OCI-LY3 (cell line): ENCODE results near the gene CRABP1.

ENCODE experiments used
- H2AFZ ChIP-seq: fragments of 200-600, 300-600 bp; shearing (Covaris generic); 2 replicates; pipeline ENCODE4 v1.6.0; 2014; ENCODE audit warnings: antibody characterized with exemption, low read depth, low read length
- H3K27ac ChIP-seq: fragments of 200-600, 300-600 bp; sonication (generic); 2 replicates; pipeline ENCODE4 v1.5.1; 2014; ENCODE audit warnings: mild to moderate bottlenecking, low read length, moderate library complexity, mixed read lengths
- H3K27me3 ChIP-seq: fragments of 200-600, 300-600 bp; sonication (generic); 2 replicates; pipeline ENCODE4 v1.6.1; 2014; ENCODE audit warnings: low read depth, low read length, mixed read lengths
- H3K36me3 ChIP-seq: fragments of 200-600, 300-600 bp; sonication (generic); replicated peaks from 2 replicates; pipeline ENCODE3; 2014; ENCODE audit warnings: low read depth, low read length, mixed read lengths
- H3K4me1 ChIP-seq: fragments of 300-600, 200-600 bp; sonication (generic); 2 replicates; pipeline ENCODE4 v1.6.1; 2014; ENCODE audit warnings: low read length, mixed read lengths
- H3K4me2 ChIP-seq: fragments of 200-600, 300-600 bp; sonication (generic); 2 replicates; pipeline ENCODE4 v1.6.1; 2014; ENCODE audit warnings: low read length, mixed read lengths
- H3K4me3 ChIP-seq: fragments of 300-600, 200-600 bp; sonication (generic); 2 replicates; pipeline ENCODE4 v1.5.1; 2014; ENCODE audit warnings: antibody characterized with exemption, mild to moderate bottlenecking, low read length, moderate library complexity
- H3K79me2 ChIP-seq: fragments of 300-600, 200-600 bp; shearing (Covaris generic); 2 replicates; pipeline ENCODE4 v1.6.1; 2014; ENCODE audit warnings: mild to moderate bottlenecking, low read length, mixed read lengths
- H3K9ac ChIP-seq: fragments of 300-600, 200-600 bp; shearing (Covaris generic); 2 replicates; pipeline ENCODE4 v1.6.0; 2014; ENCODE audit warnings: mild to moderate bottlenecking, low read length, moderate library complexity
- H3K9me3 ChIP-seq: fragments of 200-600, 300-600 bp; shearing (Covaris generic); 2 replicates; pipeline ENCODE4 v1.6.1; 2014; ENCODE audit warnings: low read length, mixed read lengths; ENCODE audit not compliant: insufficient read depth
- H4K20me1 ChIP-seq: fragments of 200-600, 300-600 bp; sonication (generic); 2 replicates; pipeline ENCODE4 v1.6.1; 2016; ENCODE audit warnings: low read length, mixed read lengths; ENCODE audit not compliant: insufficient read depth
- EZH2phosphoT487 ChIP-seq: fragments of 200-600 bp; shearing (Covaris generic); IDR thresholded peaks from 2 replicates; pipeline ENCODE4 v1.6.1; 2018; ENCODE audit warnings: antibody characterized with exemption, mixed run types, low read depth
- TF ChIP-seq, protein P1 (sequence below): fragments of 200-600, 300-600 bp; sonication (generic); IDR thresholded peaks from 2 replicates; pipeline ENCODE4 v1.5.1; 2014; ENCODE audit warnings: antibody characterized with exemption, low read length, low read depth

Gene CRABP1

GRCh38 chr15:78350058-78350457 lies 9.9 kb downstream of the CRABP1 start:
- no peaks in the 10 kb centered on the region for H3K4me1 ChIP-seq
- H3K36me3 ChIP-seq, result no peaks in the 10 kb centered on the region
- H3K9me3 ChIP-seq, result no peaks in the 10 kb centered on the region
- H2AFZ ChIP-seq, result no peak overlapping the region
- H4K20me1 ChIP-seq, result no peaks in the 10 kb centered on the region
- no peak overlapping the region for H3K4me3 ChIP-seq
- no peak overlapping the region for H3K4me2 ChIP-seq
- no peaks in the 10 kb centered on the region for H3K79me2 ChIP-seq
- no peak overlapping the region for H3K9ac ChIP-seq
- TF ChIP-seq EZH2phosphoT487, result no peak
- TF ChIP-seq, protein P1, sequence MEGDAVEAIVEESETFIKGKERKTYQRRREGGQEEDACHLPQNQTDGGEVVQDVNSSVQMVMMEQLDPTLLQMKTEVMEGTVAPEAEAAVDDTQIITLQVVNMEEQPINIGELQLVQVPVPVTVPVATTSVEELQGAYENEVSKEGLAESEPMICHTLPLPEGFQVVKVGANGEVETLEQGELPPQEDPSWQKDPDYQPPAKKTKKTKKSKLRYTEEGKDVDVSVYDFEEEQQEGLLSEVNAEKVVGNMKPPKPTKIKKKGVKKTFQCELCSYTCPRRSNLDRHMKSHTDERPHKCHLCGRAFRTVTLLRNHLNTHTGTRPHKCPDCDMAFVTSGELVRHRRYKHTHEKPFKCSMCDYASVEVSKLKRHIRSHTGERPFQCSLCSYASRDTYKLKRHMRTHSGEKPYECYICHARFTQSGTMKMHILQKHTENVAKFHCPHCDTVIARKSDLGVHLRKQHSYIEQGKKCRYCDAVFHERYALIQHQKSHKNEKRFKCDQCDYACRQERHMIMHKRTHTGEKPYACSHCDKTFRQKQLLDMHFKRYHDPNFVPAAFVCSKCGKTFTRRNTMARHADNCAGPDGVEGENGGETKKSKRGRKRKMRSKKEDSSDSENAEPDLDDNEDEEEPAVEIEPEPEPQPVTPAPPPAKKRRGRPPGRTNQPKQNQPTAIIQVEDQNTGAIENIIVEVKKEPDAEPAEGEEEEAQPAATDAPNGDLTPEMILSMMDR, result no peak
- no peak overlapping the region for H3K27ac ChIP-seq
- peaks cover 14% of the 10 kb centered on the region for H3K27me3 ChIP-seq

GRCh38 chr15:78351539-78351938 lies 11.4 kb downstream of the CRABP1 start:
- H4K20me1 ChIP-seq, result no peaks in the 10 kb centered on the region
- H3K36me3 ChIP-seq, result no peaks in the 10 kb centered on the region
- H3K27me3 ChIP-seq, result peaks cover 9% of the 10 kb centered on the region
- no peaks in the 10 kb centered on the region for H3K9me3 ChIP-seq
- no peak overlapping the region for H3K4me3 ChIP-seq
- H2AFZ ChIP-seq, result no peak overlapping the region
- no peak overlapping the region for H3K27ac ChIP-seq
- no peaks in the 10 kb centered on the region for H3K79me2 ChIP-seq
- H3K9ac ChIP-seq, result no peak overlapping the region
- TF ChIP-seq EZH2phosphoT487, result no peak
- TF ChIP-seq, protein P1, result no peak
- H3K4me1 ChIP-seq, result no peaks in the 10 kb centered on the region
- H3K4me2 ChIP-seq, result no peak overlapping the region

GRCh38 chr15:78353093-78353492 lies 12.9 kb downstream of the CRABP1 start:
- H3K4me3 ChIP-seq, result peak overlapping the region; percentile 17; the same call in 1 of the 2 replicates
- H3K79me2 ChIP-seq, result no peaks in the 10 kb centered on the region
- peak overlapping the region; percentile 23; the same call in 1 of the 2 replicates for H3K4me2 ChIP-seq
- no peaks in the 10 kb centered on the region for H3K4me1 ChIP-seq
- no peaks in the 10 kb centered on the region for H3K36me3 ChIP-seq
- H3K9me3 ChIP-seq, result no peaks in the 10 kb centered on the region
- H3K27me3 ChIP-seq, result peaks cover 11% of the 10 kb centered on the region
- no peaks in the 10 kb centered on the region for H4K20me1 ChIP-seq
- peak overlapping the region; percentile 60; the same call in 1 of the 2 replicates for H2AFZ ChIP-seq
- TF ChIP-seq, protein P1, result no peak
- no peak for TF ChIP-seq EZH2phosphoT487
- no peak overlapping the region for H3K9ac ChIP-seq
- H3K27ac ChIP-seq, result no peak overlapping the region

DNA sequence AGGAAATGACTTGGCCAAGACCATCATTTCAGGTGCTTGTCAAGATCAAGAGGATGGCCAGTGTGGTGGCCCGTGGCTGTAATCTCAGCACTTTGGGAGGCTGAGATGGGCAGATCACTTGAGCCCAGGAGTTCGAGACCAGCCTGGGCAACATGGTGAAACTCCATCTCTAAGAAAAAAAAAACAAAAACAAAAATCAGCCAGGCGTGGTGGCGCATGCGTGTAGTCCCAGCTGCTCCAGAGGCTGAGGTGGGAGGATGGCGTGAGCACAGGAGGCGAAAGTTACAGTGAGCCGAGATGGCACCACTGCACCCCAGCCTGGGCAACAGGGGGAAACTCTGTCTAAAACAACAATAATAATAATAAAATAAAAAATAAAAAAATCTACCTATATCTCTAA lies 15.0 kb downstream of the CRABP1 start:
- Histone ChIP-seq H3K27ac (no peak overlapping the region), H3K9me3 (no peaks in the 10 kb centered on the region), H3K79me2 (no peaks in the 10 kb centered on the region), H3K4me2 (no peak overlapping the region), H3K9ac (no peak overlapping the region), H4K20me1 (no peaks in the 10 kb centered on the region), H3K4me1 (no peaks in the 10 kb centered on the region), H3K4me3 (no peak overlapping the region), H3K27me3 (peaks cover 19% of the 10 kb centered on the region), H2AFZ (no peak overlapping the region), H3K36me3 (no peaks in the 10 kb centered on the region)
- TF ChIP-seq, protein P1, result no peak
- TF ChIP-seq EZH2phosphoT487, result no peak
